ENCODE data around the gene MDFI.

Gene MDFI

DNA sequence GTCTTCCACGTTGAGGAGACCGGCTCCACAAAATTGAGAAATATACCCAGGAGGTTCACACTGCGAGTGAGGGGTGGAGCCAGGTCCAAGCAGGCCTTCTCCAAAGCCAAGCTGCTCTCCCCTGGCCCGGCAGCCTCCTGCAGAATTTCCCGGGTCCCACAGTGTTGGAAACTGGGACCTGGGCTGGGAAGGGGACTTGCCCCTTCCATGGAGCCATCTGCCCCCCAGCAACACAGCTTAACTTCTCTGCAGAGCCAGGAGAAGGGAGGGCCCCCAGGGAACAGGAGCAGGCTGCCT is 35.4 kb downstream of the MDFI start:
- H3K4me3 ChIP-seq (ENCODE audit: low read depth, low read length): no peak overlapping the region
- no peak for DNase-seq (ENCODE audit: low read depth)
- TF ChIP-seq, protein P1, sequence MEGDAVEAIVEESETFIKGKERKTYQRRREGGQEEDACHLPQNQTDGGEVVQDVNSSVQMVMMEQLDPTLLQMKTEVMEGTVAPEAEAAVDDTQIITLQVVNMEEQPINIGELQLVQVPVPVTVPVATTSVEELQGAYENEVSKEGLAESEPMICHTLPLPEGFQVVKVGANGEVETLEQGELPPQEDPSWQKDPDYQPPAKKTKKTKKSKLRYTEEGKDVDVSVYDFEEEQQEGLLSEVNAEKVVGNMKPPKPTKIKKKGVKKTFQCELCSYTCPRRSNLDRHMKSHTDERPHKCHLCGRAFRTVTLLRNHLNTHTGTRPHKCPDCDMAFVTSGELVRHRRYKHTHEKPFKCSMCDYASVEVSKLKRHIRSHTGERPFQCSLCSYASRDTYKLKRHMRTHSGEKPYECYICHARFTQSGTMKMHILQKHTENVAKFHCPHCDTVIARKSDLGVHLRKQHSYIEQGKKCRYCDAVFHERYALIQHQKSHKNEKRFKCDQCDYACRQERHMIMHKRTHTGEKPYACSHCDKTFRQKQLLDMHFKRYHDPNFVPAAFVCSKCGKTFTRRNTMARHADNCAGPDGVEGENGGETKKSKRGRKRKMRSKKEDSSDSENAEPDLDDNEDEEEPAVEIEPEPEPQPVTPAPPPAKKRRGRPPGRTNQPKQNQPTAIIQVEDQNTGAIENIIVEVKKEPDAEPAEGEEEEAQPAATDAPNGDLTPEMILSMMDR (IDR thresholded peaks at IDR 0.05; ENCODE audit: insufficient read depth, low read depth, low read length, missing control alignments): no peak

DNA sequence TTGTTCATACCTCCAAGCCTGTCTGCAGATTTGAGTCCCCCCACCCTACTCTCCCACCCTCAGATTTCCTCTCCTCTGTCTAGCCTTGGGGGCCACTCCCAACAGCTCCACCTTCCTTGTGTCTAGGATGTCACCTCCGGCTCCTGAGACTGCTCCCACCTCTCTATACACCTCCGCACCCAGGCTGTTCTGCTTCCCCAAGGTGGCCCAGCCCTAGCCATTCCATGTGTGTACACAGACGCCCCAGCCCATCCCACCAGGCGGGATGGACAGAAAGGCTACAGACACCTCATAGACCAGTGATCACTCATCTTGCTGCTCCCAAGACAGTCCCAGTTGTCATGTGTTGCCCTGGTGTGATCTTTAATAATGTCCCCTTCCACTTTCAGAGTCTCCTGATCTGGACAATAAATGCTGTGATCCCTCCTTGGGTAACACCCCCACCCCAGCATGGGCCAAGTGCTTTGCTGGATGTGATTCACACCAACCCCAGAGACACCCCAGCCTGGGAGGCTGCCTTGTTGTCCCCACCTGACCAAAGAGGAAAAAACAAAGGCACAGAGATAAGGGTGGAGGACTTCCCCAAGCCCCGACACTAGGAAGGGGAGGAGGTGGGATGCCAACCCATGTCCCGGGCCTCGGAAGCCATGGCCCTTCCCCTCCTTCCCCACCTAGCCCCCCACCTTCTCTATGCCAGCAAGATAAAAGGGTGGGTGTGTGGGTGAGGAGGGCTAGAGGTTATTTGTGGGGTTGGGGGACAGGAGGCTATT is 36.1 kb downstream of the MDFI start:
- H3K4me3 ChIP-seq (ENCODE audit: low read depth, low read length): no peak overlapping the region
- TF ChIP-seq, protein P1 (IDR thresholded peaks at IDR 0.05; ENCODE audit: insufficient read depth, low read depth, low read length, missing control alignments): no peak
- DNase-seq (ENCODE audit: low read depth): no peak

DNA sequence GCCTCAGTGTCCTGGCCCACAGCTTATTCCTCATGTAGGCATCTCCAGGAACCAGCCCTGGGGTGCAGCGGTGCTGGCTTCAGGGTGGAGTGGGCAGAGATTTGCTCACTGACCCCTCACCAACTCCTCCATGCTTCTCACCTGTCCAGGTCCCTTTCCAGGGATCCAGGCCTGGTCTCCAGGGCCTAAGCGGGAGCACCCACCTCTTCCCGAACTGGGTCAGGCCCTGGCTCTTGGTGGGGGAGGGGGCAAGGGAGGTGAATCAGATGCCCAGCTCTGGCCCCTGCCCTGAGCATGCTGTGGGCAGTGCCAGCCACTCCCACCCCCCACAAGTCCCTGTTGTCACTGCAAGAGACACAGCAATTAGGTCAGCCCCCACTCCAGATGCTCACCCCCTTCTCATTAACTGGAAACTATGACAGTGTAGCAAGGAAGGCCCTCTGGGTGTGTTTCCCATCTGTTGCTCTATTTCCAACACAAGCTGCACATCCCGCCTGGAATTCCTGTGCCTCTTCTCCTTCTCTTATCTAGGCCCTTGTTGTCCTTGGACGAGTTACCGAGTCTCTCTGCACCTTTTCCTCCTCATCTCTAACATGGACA is 37.0 kb downstream of the MDFI start:
- H3K4me3 ChIP-seq (ENCODE audit: low read depth, low read length): no peak overlapping the region
- DNase-seq (ENCODE audit: low read depth): no peak
- TF ChIP-seq, protein P1 (IDR thresholded peaks at IDR 0.05; ENCODE audit: insufficient read depth, low read depth, low read length, missing control alignments): no peak

DNA sequence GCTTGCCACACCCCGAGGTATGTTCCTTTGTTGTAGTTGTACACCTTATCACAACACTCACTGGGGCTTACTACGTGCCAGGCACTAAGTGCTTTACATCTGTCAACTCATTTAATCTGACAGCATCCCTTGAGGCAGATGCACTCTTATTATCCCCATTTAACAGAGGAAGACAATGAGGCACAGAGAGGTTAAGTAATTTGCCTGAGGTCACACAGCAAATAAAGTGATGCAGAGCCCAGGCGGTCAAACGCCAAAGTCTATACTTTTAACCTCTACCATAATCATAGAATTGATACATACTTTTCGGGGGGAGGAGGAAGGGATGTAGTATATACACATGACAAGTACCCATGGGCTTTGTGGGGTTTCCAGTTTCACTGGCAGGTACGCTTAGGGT is 37.7 kb downstream of the MDFI start:
- TF ChIP-seq, protein P1 (IDR thresholded peaks at IDR 0.05; ENCODE audit: insufficient read depth, low read depth, low read length, missing control alignments): no peak
- DNase-seq (ENCODE audit: low read depth): no peak
- no peak overlapping the region for H3K4me3 ChIP-seq (ENCODE audit: low read depth, low read length)

DNA sequence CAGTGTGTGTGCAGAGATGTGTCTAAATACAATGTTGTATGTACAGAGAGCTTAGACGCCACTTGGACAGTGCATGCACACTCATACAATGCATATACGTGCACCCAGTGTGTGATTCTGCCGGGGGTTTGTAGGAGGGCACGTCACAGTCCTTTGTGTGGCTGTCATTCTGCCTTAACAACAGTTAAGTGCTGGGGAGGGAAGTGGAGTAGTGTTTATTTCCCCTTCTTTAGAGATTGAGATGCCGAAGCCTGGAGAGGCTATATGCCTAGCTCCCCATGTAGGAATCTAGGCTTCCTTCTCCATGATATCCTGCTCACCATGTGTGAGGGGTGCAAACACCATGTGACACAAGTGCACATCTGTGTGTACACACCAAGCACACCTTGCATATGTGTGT is 38.2 kb downstream of the MDFI start:
- TF ChIP-seq, protein P1 (IDR thresholded peaks at IDR 0.05; ENCODE audit: insufficient read depth, low read depth, low read length, missing control alignments): no peak
- no peak for DNase-seq (ENCODE audit: low read depth)
- H3K4me3 ChIP-seq (ENCODE audit: low read depth, low read length): no peak overlapping the region

DNA sequence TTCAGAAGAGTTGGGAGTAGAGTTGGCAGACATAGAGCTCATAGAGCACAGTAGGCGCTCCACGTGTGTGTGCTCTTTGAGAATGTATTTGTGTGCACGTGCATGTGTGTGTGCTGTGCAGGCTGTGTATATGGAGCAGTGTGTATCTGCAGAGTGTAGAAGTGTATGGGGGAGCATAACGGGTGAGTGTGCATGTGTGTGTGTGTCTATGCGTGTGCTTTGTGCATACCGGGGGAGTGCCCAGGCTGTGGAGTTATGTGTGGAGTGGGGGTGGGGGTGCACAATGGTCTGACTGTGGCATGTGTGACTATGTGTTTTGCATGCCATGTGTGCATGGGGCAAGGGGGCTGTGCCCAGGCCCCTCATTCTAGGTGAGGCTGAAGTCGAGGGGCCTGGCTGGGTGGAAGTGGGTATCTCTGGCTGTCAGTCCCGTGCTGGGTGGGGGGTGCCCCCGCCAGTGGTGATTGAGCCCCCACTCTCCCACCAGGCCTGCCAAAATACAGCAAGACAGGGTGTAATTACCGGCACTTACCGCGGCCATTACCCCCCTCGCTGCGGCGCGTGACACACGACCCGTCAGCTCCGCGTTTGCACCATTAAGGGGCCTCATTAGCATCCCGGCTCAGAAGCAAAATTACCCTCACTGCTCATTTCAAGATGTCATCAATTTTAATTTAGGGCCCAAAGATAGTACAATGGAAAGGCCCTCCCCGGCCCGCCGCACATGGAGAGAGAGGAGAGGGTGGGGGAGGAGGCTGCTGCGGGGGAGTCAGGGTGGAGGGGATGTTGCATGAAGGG is 39.1 kb downstream of the MDFI start:
- no peak for DNase-seq (ENCODE audit: low read depth)
- TF ChIP-seq, protein P1 (IDR thresholded peaks at IDR 0.05; ENCODE audit: insufficient read depth, low read depth, low read length, missing control alignments): no peak
- H3K4me3 ChIP-seq (ENCODE audit: low read depth, low read length): no peak overlapping the region

Measured in GM12865 (cell line).